ENCODE measurements around the gene FOXC2. TPM values are rescaled to one million over a fixed set of nuclear protein-coding genes. Genes with fewer than 3 reads are reported as not detected.

FOXC2 gene
- total RNA-seq, 1 donor: not detected

GRCh38 chr16:86532526-86532815 lies 34.2 kb upstream of the FOXC2 start:
- DNase-seq (ENCODE audit: low read depth in 2 of 3, low spot score in 2 of 3): no peak

- no peak for DNase-seq (ENCODE audit: low read depth in 2 of 3, low spot score in 2 of 3)
Measured at GRCh38 chr16:86533076-86533475, 33.6 kb upstream of the FOXC2 start.

- no peak for DNase-seq (ENCODE audit: low read depth in 2 of 3, low spot score in 2 of 3)
Measured at GRCh38 chr16:86533767-86534351, 32.8 kb upstream of the FOXC2 start.

GRCh38 chr16:86534779-86535615 lies 31.6 kb upstream of the FOXC2 start:
- DNase-seq (ENCODE audit: low read depth in 2 of 3, low spot score in 2 of 3): no peak

GRCh38 chr16:86536621-86537020 lies 30.0 kb upstream of the FOXC2 start:
- DNase-seq (ENCODE audit: low read depth in 2 of 3, low spot score in 2 of 3): no peak

GRCh38 chr16:86537486-86537885 lies 29.1 kb upstream of the FOXC2 start:
- no peak for DNase-seq (ENCODE audit: low read depth in 2 of 3, low spot score in 2 of 3)

- DNase-seq (ENCODE audit: low read depth in 2 of 3, low spot score in 2 of 3): no peak
Measured at GRCh38 chr16:86538196-86538780, 28.3 kb upstream of the FOXC2 start.

GRCh38 chr16:86540894-86541293 lies 25.7 kb upstream of the FOXC2 start:
- DNase-seq (ENCODE audit: low read depth in 2 of 3, low spot score in 2 of 3): no peak

GRCh38 chr16:86541560-86541959 lies 25.1 kb upstream of the FOXC2 start:
- no peak for DNase-seq (ENCODE audit: low read depth in 2 of 3, low spot score in 2 of 3)

- DNase-seq (ENCODE audit: low read depth in 2 of 3, low spot score in 2 of 3): no peak
Measured at GRCh38 chr16:86542756-86543750, 23.6 kb upstream of the FOXC2 start.

GRCh38 chr16:86545481-86545880 lies 21.1 kb upstream of the FOXC2 start:
- no peak for DNase-seq (ENCODE audit: low read depth in 2 of 3, low spot score in 2 of 3)

- no peak for DNase-seq (ENCODE audit: low read depth in 2 of 3, low spot score in 2 of 3)
Measured at GRCh38 chr16:86545954-86546637, 20.5 kb upstream of the FOXC2 start.

- no peak for DNase-seq (ENCODE audit: low read depth in 2 of 3, low spot score in 2 of 3)
Measured at GRCh38 chr16:86546638-86547013, 20.0 kb upstream of the FOXC2 start.

- no peak for DNase-seq (ENCODE audit: low read depth in 2 of 3, low spot score in 2 of 3)
Measured at GRCh38 chr16:86547286-86547685, 19.3 kb upstream of the FOXC2 start.

GRCh38 chr16:86549076-86549892 lies 17.3 kb upstream of the FOXC2 start:
- DNase-seq (ENCODE audit: low read depth in 2 of 3, low spot score in 2 of 3): no peak

GRCh38 chr16:86549893-86550190 lies 16.8 kb upstream of the FOXC2 start:
- no peak for DNase-seq (ENCODE audit: low read depth in 2 of 3, low spot score in 2 of 3)

- no peak for DNase-seq (ENCODE audit: low read depth in 2 of 3, low spot score in 2 of 3)
Measured at GRCh38 chr16:86550281-86550680, 16.3 kb upstream of the FOXC2 start.

GRCh38 chr16:86553356-86553755 lies 13.3 kb upstream of the FOXC2 start:
- no peak for DNase-seq (ENCODE audit: low read depth in 2 of 3, low spot score in 2 of 3)

GRCh38 chr16:86554599-86554916 lies 12.1 kb upstream of the FOXC2 start:
- no peak for DNase-seq (ENCODE audit: low read depth in 2 of 3, low spot score in 2 of 3)
